ENCODE data around the gene RNASEH2A. TPM values are rescaled to one million over a fixed set of nuclear protein-coding genes. Genes with fewer than 3 reads are reported as not detected.

Gene RNASEH2A
- total RNA-seq, 1 experiment from 2014 or later, result 79.5 TPM

DNA sequence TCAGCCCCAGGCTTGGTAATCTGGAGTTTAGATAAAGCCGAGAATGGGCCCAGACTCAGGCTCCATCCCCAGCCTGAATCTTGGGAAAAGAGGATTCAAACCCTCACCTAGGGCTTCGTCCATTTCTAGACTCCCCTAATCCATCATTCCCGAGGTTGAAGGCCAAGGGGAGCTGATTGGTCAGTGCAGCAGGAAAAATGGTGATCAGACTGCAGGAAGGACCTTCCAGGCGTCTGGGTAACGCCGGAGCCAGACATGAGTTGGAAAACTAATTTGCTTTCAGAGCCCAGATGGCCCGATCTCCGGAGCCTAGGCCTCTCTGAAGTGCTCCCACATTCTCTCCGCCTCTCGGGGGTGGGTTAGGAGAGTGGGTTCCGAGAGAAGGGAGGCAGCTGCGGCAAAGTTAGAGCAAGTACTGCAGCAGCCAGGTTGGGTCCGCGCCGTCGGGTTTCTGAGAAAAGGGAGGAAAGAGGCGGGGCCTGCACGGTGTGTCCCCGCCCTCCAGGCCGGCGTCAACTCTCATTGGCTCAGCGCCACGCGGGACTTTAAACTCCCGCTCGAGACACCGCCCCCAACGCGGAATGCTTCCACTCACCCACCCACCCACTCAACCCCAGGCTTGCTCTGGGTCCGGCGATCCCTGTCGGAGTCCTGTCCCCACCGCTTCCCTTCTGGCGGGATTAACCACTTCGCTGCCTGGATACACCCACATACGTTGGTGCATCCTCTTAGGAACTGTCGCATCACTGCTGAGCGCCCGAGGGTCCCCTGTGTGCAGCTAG lies 28.8 kb downstream of the RNASEH2A start:
- H4K91ac ChIP-seq (ENCODE audit: insufficient read length, low read depth, low read length), result no peak overlapping the region
- H3K56ac ChIP-seq (ENCODE audit: insufficient read length, low read depth, low read length), result no peak overlapping the region
- H4K20me1 ChIP-seq (ENCODE audit: control insufficient read depth, insufficient read depth, insufficient read length), result no peaks in the 10 kb centered on the region
- TF ChIP-seq, protein P1, sequence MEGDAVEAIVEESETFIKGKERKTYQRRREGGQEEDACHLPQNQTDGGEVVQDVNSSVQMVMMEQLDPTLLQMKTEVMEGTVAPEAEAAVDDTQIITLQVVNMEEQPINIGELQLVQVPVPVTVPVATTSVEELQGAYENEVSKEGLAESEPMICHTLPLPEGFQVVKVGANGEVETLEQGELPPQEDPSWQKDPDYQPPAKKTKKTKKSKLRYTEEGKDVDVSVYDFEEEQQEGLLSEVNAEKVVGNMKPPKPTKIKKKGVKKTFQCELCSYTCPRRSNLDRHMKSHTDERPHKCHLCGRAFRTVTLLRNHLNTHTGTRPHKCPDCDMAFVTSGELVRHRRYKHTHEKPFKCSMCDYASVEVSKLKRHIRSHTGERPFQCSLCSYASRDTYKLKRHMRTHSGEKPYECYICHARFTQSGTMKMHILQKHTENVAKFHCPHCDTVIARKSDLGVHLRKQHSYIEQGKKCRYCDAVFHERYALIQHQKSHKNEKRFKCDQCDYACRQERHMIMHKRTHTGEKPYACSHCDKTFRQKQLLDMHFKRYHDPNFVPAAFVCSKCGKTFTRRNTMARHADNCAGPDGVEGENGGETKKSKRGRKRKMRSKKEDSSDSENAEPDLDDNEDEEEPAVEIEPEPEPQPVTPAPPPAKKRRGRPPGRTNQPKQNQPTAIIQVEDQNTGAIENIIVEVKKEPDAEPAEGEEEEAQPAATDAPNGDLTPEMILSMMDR (conservative IDR thresholded peaks at IDR 0.05), result no peak
- H3K23ac ChIP-seq (ENCODE audit: insufficient read length, low read depth, low read length), result no peak overlapping the region
- H3K9me3 ChIP-seq (ENCODE audit: control insufficient read depth, low read depth, low read length), result no peaks in the 10 kb centered on the region
- H2BK5ac ChIP-seq (ENCODE audit: insufficient read length, low read length), result no peak overlapping the region
- Mint-ChIP-seq H3K27me3 (ENCODE audit: low read depth) (peaks cover 44% of the 10 kb centered on the region), H3K4me1 (peaks cover 35 to 42% of the 10 kb centered on the region in 2 experiments), H3K27ac (no peak overlapping the region), H3K36me3 (ENCODE audit: insufficient read depth in 1 of 3, low read depth in 3 of 3) (no peaks in the 10 kb centered on the region; a peak in 1 of 7 replicates), H3K4me3 (peak overlapping the region; percentile 68 to 90), H3K9me3 (no peaks in the 10 kb centered on the region; a peak in 1 of 5 replicates)
- no peak overlapping the region for H3K9ac ChIP-seq (ENCODE audit: extremely low read depth, insufficient read length, low read length)
- H2AFZ ChIP-seq (ENCODE audit: low read length), result no peak overlapping the region
- DNase-seq, result peak; percentile 73
- no peaks in the 10 kb centered on the region for H3K79me2 ChIP-seq (ENCODE audit: insufficient read depth, low read length)
- no peak overlapping the region for H3K27ac ChIP-seq (ENCODE audit: insufficient read length, low read depth, low read length)
- H3K4ac ChIP-seq (ENCODE audit: low read depth, low read length), result no peak overlapping the region
- no peak overlapping the region for H2BK15ac ChIP-seq (ENCODE audit: low read depth, low read length)
- H2BK12ac ChIP-seq (ENCODE audit: insufficient read length, low read depth, low read length), result no peak overlapping the region
- H2BK120ac ChIP-seq (ENCODE audit: low read depth, low read length, poor library complexity, severe bottlenecking), result no peak overlapping the region
- H3K23me2 ChIP-seq (ENCODE audit: insufficient read length, low read depth, low read length, poor library complexity, severe bottlenecking), result peaks cover 10% of the 10 kb centered on the region
- H4K8ac ChIP-seq (replicated peaks; ENCODE audit: insufficient read length, low read depth, low read length), result no peak overlapping the region
- peak overlapping the region; percentile 76 for H3K4me2 ChIP-seq (ENCODE audit: insufficient read depth, insufficient read length, low read length)
- no CpG with 5 or more reads among the region's 39 CpGs for WGBS (ENCODE audit: extremely low coverage, insufficient read length, low lambda C conversion rate)
- H4K5ac ChIP-seq (ENCODE audit: insufficient read length, low read depth, low read length), result no peak overlapping the region
- H3T11ph ChIP-seq (ENCODE audit: low read length), result no peak overlapping the region
- no peak overlapping the region for H3K18ac ChIP-seq (ENCODE audit: insufficient read length, low read depth, low read length)
- H3K79me1 ChIP-seq (ENCODE audit: insufficient read depth, low read depth, low read length, poor library complexity, severe bottlenecking), result no peaks in the 10 kb centered on the region
- no peak overlapping the region for H3K14ac ChIP-seq (ENCODE audit: insufficient read depth, low read length)
- H3K4me1 ChIP-seq (ENCODE audit: insufficient read depth, low read length), result peaks cover 2% of the 10 kb centered on the region; the same call in 1 of the 2 replicates
- H2BK20ac ChIP-seq (ENCODE audit: low read depth, low read length, poor library complexity, severe bottlenecking), result no peak overlapping the region
- H3K27me3 ChIP-seq (ENCODE audit: insufficient read depth, low read length), result peaks cover 3% of the 10 kb centered on the region; the same call in 1 of the 2 replicates
- H2AK5ac ChIP-seq (ENCODE audit: insufficient read length, low read length), result no peak overlapping the region
